Vagina (tissue), 2 donors: ENCODE data around the gene FAM210A.

Experiments used
- POLR2AphosphoS5 ChIP-seq, 2 donors: sonication (generic); formaldehyde crosslinking; IDR thresholded peaks; one replicate each; pipeline ENCODE4 v1.9.0; 2017; ENCODE audit warnings: antibody characterized with exemption in 2 of 2, mild to moderate bottlenecking in 2 of 2, low read depth in 1 of 2; ENCODE audit not compliant: insufficient read depth in 1 of 2
- TF ChIP-seq, protein P1 (sequence below), 3 experiments: fragments of 450-650 bp in 2 of 3; fragments of 200-600 bp in 1 of 3; sonication (generic) in 1 of 3; IDR thresholded peaks; one replicate each; pipeline ENCODE4 v1.5.1; 2017 to 2019; ENCODE audit warnings: antibody characterized with exemption in 3 of 3, mild to moderate bottlenecking in 2 of 3, moderate library complexity in 2 of 3

GRCh38 chr18:13619505-13620205 is 106.7 kb downstream of the FAM210A start:
- TF ChIP-seq, protein P1, sequence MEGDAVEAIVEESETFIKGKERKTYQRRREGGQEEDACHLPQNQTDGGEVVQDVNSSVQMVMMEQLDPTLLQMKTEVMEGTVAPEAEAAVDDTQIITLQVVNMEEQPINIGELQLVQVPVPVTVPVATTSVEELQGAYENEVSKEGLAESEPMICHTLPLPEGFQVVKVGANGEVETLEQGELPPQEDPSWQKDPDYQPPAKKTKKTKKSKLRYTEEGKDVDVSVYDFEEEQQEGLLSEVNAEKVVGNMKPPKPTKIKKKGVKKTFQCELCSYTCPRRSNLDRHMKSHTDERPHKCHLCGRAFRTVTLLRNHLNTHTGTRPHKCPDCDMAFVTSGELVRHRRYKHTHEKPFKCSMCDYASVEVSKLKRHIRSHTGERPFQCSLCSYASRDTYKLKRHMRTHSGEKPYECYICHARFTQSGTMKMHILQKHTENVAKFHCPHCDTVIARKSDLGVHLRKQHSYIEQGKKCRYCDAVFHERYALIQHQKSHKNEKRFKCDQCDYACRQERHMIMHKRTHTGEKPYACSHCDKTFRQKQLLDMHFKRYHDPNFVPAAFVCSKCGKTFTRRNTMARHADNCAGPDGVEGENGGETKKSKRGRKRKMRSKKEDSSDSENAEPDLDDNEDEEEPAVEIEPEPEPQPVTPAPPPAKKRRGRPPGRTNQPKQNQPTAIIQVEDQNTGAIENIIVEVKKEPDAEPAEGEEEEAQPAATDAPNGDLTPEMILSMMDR (IDR thresholded peaks at IDR 0.05), result no peak
- TF ChIP-seq POLR2AphosphoS5 (IDR thresholded peaks at IDR 0.05; ENCODE audit: insufficient read depth in 1 of 2, low read depth in 1 of 2), result no peak
